ENCODE data around the gene ENPP6. TPM values are rescaled to one million over a fixed set of nuclear protein-coding genes. Genes with fewer than 3 reads are reported as not detected.
"Not testable (repeated sequence)": the region's sequence is repeated elsewhere in the genome, so short reads cannot be mapped to it uniquely, and the experiment has no call there.

ENPP6 gene
- total RNA-seq, 1 experiment from 2014 or later = not detected

GRCh38 chr4:184238072-184238745 lies 20.5 kb upstream of the ENPP6 start:
- DNase-seq (ENCODE audit: low spot score) = no peak
- in situ Hi-C loops (cut with HindIII; ENCODE audit: low sequenced_read_pairs) = no loop called here

- no peak for DNase-seq (ENCODE audit: low spot score)
- in situ Hi-C loops (cut with HindIII; ENCODE audit: low sequenced_read_pairs) = no loop called here
Observed at GRCh38 chr4:184237612-184238011, 19.9 kb upstream of the ENPP6 start.

- in situ Hi-C loops (cut with HindIII; ENCODE audit: low sequenced_read_pairs) = no loop called here
- no peak for DNase-seq (ENCODE audit: low spot score)
Observed at GRCh38 chr4:184235526-184235925, 17.9 kb upstream of the ENPP6 start.

GRCh38 chr4:184234155-184234554 lies 16.5 kb upstream of the ENPP6 start:
- no peak for DNase-seq (ENCODE audit: low spot score)
- in situ Hi-C loops (cut with HindIII; ENCODE audit: low sequenced_read_pairs) = no loop called here

- no peak for DNase-seq (ENCODE audit: low spot score)
- in situ Hi-C loops (cut with HindIII; ENCODE audit: low sequenced_read_pairs) = no loop called here
Observed at GRCh38 chr4:184232975-184233374, 15.3 kb upstream of the ENPP6 start.

GRCh38 chr4:184232202-184232601 lies 14.5 kb upstream of the ENPP6 start:
- in situ Hi-C loops (cut with HindIII; ENCODE audit: low sequenced_read_pairs) = no loop called here

GRCh38 chr4:184231573-184231972 lies 13.9 kb upstream of the ENPP6 start:
- no peak for DNase-seq (ENCODE audit: low spot score)
- in situ Hi-C loops (cut with HindIII; ENCODE audit: low sequenced_read_pairs) = no loop called here

More at GRCh38 chr4:184232202-184232601, 14.5 kb upstream of the ENPP6 start:
- no peak for DNase-seq (ENCODE audit: low spot score)

GRCh38 chr4:184228056-184228705 lies 10.5 kb upstream of the ENPP6 start:
- DNase-seq (ENCODE audit: low spot score) = no peak
- in situ Hi-C loops (cut with HindIII; ENCODE audit: low sequenced_read_pairs) = no loop called here

GRCh38 chr4:184216515-184216914 lies 1.2 kb downstream of the ENPP6 start:
- in situ Hi-C loops (cut with HindIII; ENCODE audit: low sequenced_read_pairs) = no loop called here
- no peak for DNase-seq (ENCODE audit: low spot score)

- no peak for DNase-seq (ENCODE audit: low spot score)
- in situ Hi-C loops (cut with HindIII; ENCODE audit: low sequenced_read_pairs) = no loop called here
Observed at GRCh38 chr4:184215709-184216328, 1.9 kb downstream of the ENPP6 start.

- in situ Hi-C loops (cut with HindIII; ENCODE audit: low sequenced_read_pairs) = no loop called here
- no peak for DNase-seq (ENCODE audit: low spot score)
Observed at GRCh38 chr4:184214931-184215330, 2.7 kb downstream of the ENPP6 start.

- in situ Hi-C loops (cut with HindIII; ENCODE audit: low sequenced_read_pairs); DNase-seq (ENCODE audit: low spot score): not testable (repeated sequence)
Observed at GRCh38 chr4:184207734-184208607, 9.7 kb downstream of the ENPP6 start.

- in situ Hi-C loops (cut with HindIII; ENCODE audit: low sequenced_read_pairs) = no loop called here
- no peak for DNase-seq (ENCODE audit: low spot score)
Observed at GRCh38 chr4:184205243-184205642, 12.4 kb downstream of the ENPP6 start.

- no peak for DNase-seq (ENCODE audit: low spot score)
- in situ Hi-C loops (cut with HindIII; ENCODE audit: low sequenced_read_pairs) = no loop called here
Observed at GRCh38 chr4:184203300-184203699, 14.4 kb downstream of the ENPP6 start.

- no peak for DNase-seq (ENCODE audit: low spot score)
- in situ Hi-C loops (cut with HindIII; ENCODE audit: low sequenced_read_pairs) = no loop called here
Observed at GRCh38 chr4:184201179-184201578, 16.5 kb downstream of the ENPP6 start.

GRCh38 chr4:184200296-184200695 lies 17.4 kb downstream of the ENPP6 start:
- DNase-seq (ENCODE audit: low spot score) = no peak
- in situ Hi-C loops (cut with HindIII; ENCODE audit: low sequenced_read_pairs) = no loop called here

- DNase-seq (ENCODE audit: low spot score) = no peak
- in situ Hi-C loops (cut with HindIII; ENCODE audit: low sequenced_read_pairs) = no loop called here
Observed at GRCh38 chr4:184199780-184200179, 17.9 kb downstream of the ENPP6 start.

GRCh38 chr4:184198190-184198589 lies 19.5 kb downstream of the ENPP6 start:
- no peak for DNase-seq (ENCODE audit: low spot score)
- in situ Hi-C loops (cut with HindIII; ENCODE audit: low sequenced_read_pairs) = no loop called here

- DNase-seq (ENCODE audit: low spot score) = no peak
- in situ Hi-C loops (cut with HindIII; ENCODE audit: low sequenced_read_pairs) = no loop called here
Observed at GRCh38 chr4:184197536-184198082, 20.1 kb downstream of the ENPP6 start.

Measured in G401 (cell line).